Hepatocyte (in vitro differentiated cells): ENCODE data around the gene RECK. TPM values are rescaled to one million over a fixed set of nuclear protein-coding genes. Genes with fewer than 3 reads are reported as not detected.

Source experiments
- DNase-seq: peaks from one replicate; pipeline ENCODE4 v3.0.0-alpha.2; 2016; ENCODE audit warnings: low spot score
- H2AFZ ChIP-seq: fragments of 200-600 bp; sonication (generic); 2 replicates; pipeline ENCODE4 v1.6.0; 2016; ENCODE audit warnings: antibody characterized with exemption, mild to moderate bottlenecking
- H3K27ac ChIP-seq: fragments of 200-600 bp; sonication (generic); 2 replicates; pipeline ENCODE4 v1.5.1; 2016; ENCODE audit warnings: mild to moderate bottlenecking
- H3K27me3 ChIP-seq: fragments of 200-600 bp; sonication (generic); 2 replicates; pipeline ENCODE4 v1.6.1; 2016
- H3K36me3 ChIP-seq: fragments of 200-600 bp; sonication (generic); replicated peaks from 2 replicates; pipeline ENCODE4 v1.5.1; 2016; ENCODE audit warnings: low read depth; ENCODE audit not compliant: insufficient read depth
- H3K4me1 ChIP-seq: fragments of 200-600 bp; sonication (generic); 2 replicates; pipeline ENCODE4 v1.5.1; 2016; ENCODE audit warnings: mild to moderate bottlenecking, moderate library complexity; ENCODE audit not compliant: insufficient read depth
- H3K4me2 ChIP-seq: fragments of 200-600 bp; sonication (generic); 2 replicates; pipeline ENCODE4 v1.6.0; 2016
- H3K4me3 ChIP-seq: fragments of 200-600 bp; sonication (generic); 2 replicates; pipeline ENCODE4 v1.5.1; 2016; ENCODE audit warnings: mild to moderate bottlenecking
- H3K79me2 ChIP-seq: fragments of 200-600 bp; sonication (generic); 2 replicates; pipeline ENCODE4 v1.6.0; 2017; ENCODE audit warnings: mild to moderate bottlenecking
- H3K9me2 ChIP-seq: fragments of 200-600 bp; sonication (generic); replicated peaks from 2 replicates; pipeline ENCODE4 v1.6.0; 2017; ENCODE audit warnings: mild to moderate bottlenecking; ENCODE audit not compliant: insufficient read depth
- H3K9me3 ChIP-seq: fragments of 200-600 bp; sonication (generic); 2 replicates; pipeline ENCODE4 v1.5.1; 2016; ENCODE audit warnings: low read depth, mild to moderate bottlenecking
- H4K20me1 ChIP-seq: fragments of 200-600 bp; sonication (generic); 2 replicates; pipeline ENCODE4 v1.6.0; 2016; ENCODE audit warnings: mild to moderate bottlenecking; ENCODE audit not compliant: insufficient read depth, poor library complexity, severe bottlenecking
- CTCF ChIP-seq: fragments of 200-600 bp; sonication (generic); IDR thresholded peaks from 2 replicates; pipeline ENCODE4 v1.5.1; 2016; ENCODE audit warnings: antibody characterized with exemption, mild to moderate bottlenecking; ENCODE audit not compliant: poor library complexity
- EZH2 ChIP-seq: fragments of 200-600 bp; sonication (generic); IDR thresholded peaks from 2 replicates; pipeline ENCODE4 v1.6.1; 2016; ENCODE audit warnings: antibody characterized with exemption, mild to moderate bottlenecking, borderline replicate concordance
- EZH2phosphoT487 ChIP-seq: fragments of 200-600 bp; sonication (generic); IDR thresholded peaks from one replicate; pipeline ENCODE4 v1.6.1; 2018; ENCODE audit warnings: antibody characterized with exemption, mild to moderate bottlenecking, low read depth, moderate library complexity; ENCODE audit not compliant: unreplicated experiment, severe bottlenecking
- WGBS: methylation state at CpG from one replicate; pipeline ENCODE4 v1.1.6; 2016; ENCODE audit warnings: low lambda C conversion rate; ENCODE audit errors: missing lambda C conversion rate; 5-methylcytosine and 5-hydroxymethylcytosine counted together
- polyA plus RNA-seq: library from polyadenylated mRNA; unstranded; fragments of >200 nt; fragmentation: Nextera tagmentation; extraction: Ambion mirVana; gene quantifications from 2 replicates; pipeline ENCODE4 v1.2.1, GENCODE V29; 2016
- total RNA-seq: library from RNA; depleted of rRNA; stranded (reverse); fragments of >200 nt; gene quantifications from 2 replicates; pipeline ENCODE4 v1.2.3, GENCODE V29; 2014

RECK gene
- total and polyA plus RNA-seq, 2 experiments from 2014 or later: 13.5 to 15.3 TPM

DNA sequence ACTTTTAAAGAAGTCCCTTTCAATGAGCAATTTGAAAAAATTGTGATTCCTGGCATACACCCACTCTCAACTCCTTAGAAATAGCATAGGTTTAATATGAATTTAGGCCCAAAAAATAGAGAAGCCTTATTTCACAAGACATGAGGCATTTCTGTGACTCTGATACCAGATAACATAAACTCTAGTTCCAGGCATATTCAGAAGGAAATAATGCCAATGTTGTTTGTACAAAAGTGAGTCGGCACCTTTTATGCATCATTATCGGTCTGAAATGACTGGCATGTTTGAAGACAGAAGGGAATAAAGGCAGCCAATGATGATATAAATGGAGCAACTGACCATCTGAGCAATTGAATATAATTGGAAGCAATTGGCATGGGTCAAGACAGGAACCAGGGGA, 19.4 kb upstream of the RECK start:
- Histone ChIP-seq H3K4me3 (no peak overlapping the region), H3K9me3 (no peaks in the 10 kb centered on the region), H3K4me2 (no peak overlapping the region), H3K4me1 (no peaks in the 10 kb centered on the region), H3K27ac (no peak overlapping the region), H3K9me2 (no peaks in the 10 kb centered on the region), H3K27me3 (no peaks in the 10 kb centered on the region), H4K20me1 (no peaks in the 10 kb centered on the region), H2AFZ (no peak overlapping the region), H3K79me2 (no peaks in the 10 kb centered on the region), H3K36me3 (no peaks in the 10 kb centered on the region)
- 95% methylated on average over 2 of the region's 2 CpGs for WGBS
- DNase-seq: no peak
- TF ChIP-seq EZH2 (no peak), EZH2phosphoT487 (no peak), CTCF (no peak)

DNA sequence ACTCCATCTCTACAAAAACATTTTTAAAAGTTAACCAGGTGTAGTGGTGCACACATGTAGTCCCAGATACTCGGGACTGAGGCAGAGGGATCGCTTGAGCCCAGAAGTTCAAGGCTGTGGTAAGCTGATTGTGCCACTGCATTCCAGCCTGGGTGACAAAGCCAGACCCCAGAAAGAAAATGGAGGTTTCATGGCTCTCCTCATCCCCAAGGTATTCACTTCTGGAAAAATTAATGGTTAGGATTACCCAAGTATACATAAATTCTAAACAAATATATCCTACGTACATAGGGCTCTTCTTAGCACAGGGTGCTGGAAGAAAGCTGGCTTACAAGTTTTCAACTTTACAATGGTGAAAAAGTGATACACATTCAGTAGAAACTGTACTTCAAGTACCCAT, 18.6 kb upstream of the RECK start:
- H2AFZ ChIP-seq: no peak overlapping the region
- H3K27me3 ChIP-seq: no peaks in the 10 kb centered on the region
- H3K36me3 ChIP-seq: no peaks in the 10 kb centered on the region
- TF ChIP-seq CTCF (no peak), EZH2 (no peak), EZH2phosphoT487 (no peak)
- no peaks in the 10 kb centered on the region for H3K9me2 ChIP-seq
- H3K4me1 ChIP-seq: no peaks in the 10 kb centered on the region
- no peaks in the 10 kb centered on the region for H4K20me1 ChIP-seq
- H3K9me3 ChIP-seq: no peaks in the 10 kb centered on the region
- no peak for DNase-seq
- H3K79me2 ChIP-seq: no peaks in the 10 kb centered on the region
- H3K27ac ChIP-seq: no peak overlapping the region
- H3K4me2 ChIP-seq: no peak overlapping the region
- H3K4me3 ChIP-seq: no peak overlapping the region
- 91% methylated on average over 3 of the region's 3 CpGs for WGBS

DNA sequence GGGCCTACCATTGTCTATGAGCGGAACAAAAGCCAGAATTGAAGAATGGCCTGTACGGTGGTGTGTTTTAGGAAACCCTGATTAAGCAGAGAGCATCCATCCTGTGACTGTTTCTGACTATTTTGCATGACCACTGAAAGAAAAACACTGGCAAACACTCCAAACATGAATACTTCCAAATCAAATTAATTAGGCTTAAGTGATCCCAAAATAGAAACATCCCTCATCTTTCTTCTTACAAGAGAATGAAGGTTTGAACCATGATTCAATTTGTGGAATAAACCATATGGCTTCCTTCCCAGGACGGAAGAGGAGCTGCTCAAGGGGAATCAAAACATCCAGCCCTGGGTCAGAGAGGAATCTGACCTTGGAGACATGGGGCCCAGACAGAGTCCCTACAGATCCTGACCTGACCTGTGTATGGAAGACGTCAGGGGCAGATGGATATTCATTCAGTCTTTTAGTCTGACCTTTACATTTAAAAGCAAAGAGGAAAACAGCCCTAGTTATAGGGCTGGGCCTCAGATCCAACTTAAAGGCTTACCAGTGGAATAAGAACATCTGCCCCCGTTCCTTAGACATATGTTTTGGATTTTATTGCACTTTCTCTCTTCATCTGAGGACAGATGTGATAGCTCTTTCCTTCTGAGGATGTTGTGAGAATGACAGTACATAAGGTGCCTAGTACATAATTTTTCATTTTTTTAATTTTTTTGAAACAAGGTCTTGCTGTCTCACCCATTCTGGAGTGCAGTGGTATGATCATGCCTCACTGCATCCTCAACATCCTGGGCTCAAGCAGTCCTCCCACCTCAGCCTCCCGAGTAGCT, 17.6 kb upstream of the RECK start:
- no peaks in the 10 kb centered on the region for H3K36me3 ChIP-seq
- no peaks in the 10 kb centered on the region for H3K27me3 ChIP-seq
- H3K4me1 ChIP-seq: no peaks in the 10 kb centered on the region
- WGBS: 84% methylated on average over 6 of the region's 6 CpGs
- H3K9me3 ChIP-seq: no peaks in the 10 kb centered on the region
- H4K20me1 ChIP-seq: no peaks in the 10 kb centered on the region
- H3K9me2 ChIP-seq: no peaks in the 10 kb centered on the region
- H3K27ac ChIP-seq: no peak overlapping the region
- H3K4me3 ChIP-seq: no peak overlapping the region
- DNase-seq: no peak
- TF ChIP-seq CTCF: no peak
- TF ChIP-seq EZH2: no peak
- no peak for TF ChIP-seq EZH2phosphoT487
- no peaks in the 10 kb centered on the region for H3K79me2 ChIP-seq
- no peak overlapping the region for H3K4me2 ChIP-seq
- no peak overlapping the region for H2AFZ ChIP-seq
